ENCODE results near the gene PRSS16. TPM values are rescaled to one million over a fixed set of nuclear protein-coding genes. Genes with fewer than 3 reads are reported as not detected.

Gene PRSS16
- total and polyA plus RNA-seq, 2 experiments from 2014 or later, result 8.7 to 11.8 TPM

- ATAC-seq, result peak; percentile 65
- no peak overlapping the region for H3K27ac ChIP-seq (ENCODE audit: low read depth)
- peaks cover 38% of the 10 kb centered on the region for H3K27me3 ChIP-seq (ENCODE audit: insufficient read depth)
- TF ChIP-seq POLR2AphosphoS5 (IDR thresholded peaks at IDR 0.05; ENCODE audit: low read depth) (no peak), EZH2phosphoT487 (IDR thresholded peaks at IDR 0.05; ENCODE audit: unreplicated experiment) (no peak), ZNF331 (CRISPR knock-in tag; IDR thresholded peaks at IDR 0.05; ENCODE audit: low read depth) (no peak), CREB1 (CRISPR knock-in tag; IDR thresholded peaks at IDR 0.05; ENCODE audit: low read depth) (no peak), EZH2 (IDR thresholded peaks at IDR 0.05; ENCODE audit: low read depth, unreplicated experiment) (no peak), NANOG (IDR thresholded peaks at IDR 0.05; ENCODE audit: borderline replicate concordance) (no peak), JUNB (IDR thresholded peaks at IDR 0.05; ENCODE audit: unreplicated experiment) (no peak), ZNF114 (CRISPR knock-in tag; IDR thresholded peaks at IDR 0.05) (no peak), STAT1 (IDR thresholded peaks at IDR 0.05; ENCODE audit: unreplicated experiment) (no peak)
- TF ChIP-seq, protein P1, sequence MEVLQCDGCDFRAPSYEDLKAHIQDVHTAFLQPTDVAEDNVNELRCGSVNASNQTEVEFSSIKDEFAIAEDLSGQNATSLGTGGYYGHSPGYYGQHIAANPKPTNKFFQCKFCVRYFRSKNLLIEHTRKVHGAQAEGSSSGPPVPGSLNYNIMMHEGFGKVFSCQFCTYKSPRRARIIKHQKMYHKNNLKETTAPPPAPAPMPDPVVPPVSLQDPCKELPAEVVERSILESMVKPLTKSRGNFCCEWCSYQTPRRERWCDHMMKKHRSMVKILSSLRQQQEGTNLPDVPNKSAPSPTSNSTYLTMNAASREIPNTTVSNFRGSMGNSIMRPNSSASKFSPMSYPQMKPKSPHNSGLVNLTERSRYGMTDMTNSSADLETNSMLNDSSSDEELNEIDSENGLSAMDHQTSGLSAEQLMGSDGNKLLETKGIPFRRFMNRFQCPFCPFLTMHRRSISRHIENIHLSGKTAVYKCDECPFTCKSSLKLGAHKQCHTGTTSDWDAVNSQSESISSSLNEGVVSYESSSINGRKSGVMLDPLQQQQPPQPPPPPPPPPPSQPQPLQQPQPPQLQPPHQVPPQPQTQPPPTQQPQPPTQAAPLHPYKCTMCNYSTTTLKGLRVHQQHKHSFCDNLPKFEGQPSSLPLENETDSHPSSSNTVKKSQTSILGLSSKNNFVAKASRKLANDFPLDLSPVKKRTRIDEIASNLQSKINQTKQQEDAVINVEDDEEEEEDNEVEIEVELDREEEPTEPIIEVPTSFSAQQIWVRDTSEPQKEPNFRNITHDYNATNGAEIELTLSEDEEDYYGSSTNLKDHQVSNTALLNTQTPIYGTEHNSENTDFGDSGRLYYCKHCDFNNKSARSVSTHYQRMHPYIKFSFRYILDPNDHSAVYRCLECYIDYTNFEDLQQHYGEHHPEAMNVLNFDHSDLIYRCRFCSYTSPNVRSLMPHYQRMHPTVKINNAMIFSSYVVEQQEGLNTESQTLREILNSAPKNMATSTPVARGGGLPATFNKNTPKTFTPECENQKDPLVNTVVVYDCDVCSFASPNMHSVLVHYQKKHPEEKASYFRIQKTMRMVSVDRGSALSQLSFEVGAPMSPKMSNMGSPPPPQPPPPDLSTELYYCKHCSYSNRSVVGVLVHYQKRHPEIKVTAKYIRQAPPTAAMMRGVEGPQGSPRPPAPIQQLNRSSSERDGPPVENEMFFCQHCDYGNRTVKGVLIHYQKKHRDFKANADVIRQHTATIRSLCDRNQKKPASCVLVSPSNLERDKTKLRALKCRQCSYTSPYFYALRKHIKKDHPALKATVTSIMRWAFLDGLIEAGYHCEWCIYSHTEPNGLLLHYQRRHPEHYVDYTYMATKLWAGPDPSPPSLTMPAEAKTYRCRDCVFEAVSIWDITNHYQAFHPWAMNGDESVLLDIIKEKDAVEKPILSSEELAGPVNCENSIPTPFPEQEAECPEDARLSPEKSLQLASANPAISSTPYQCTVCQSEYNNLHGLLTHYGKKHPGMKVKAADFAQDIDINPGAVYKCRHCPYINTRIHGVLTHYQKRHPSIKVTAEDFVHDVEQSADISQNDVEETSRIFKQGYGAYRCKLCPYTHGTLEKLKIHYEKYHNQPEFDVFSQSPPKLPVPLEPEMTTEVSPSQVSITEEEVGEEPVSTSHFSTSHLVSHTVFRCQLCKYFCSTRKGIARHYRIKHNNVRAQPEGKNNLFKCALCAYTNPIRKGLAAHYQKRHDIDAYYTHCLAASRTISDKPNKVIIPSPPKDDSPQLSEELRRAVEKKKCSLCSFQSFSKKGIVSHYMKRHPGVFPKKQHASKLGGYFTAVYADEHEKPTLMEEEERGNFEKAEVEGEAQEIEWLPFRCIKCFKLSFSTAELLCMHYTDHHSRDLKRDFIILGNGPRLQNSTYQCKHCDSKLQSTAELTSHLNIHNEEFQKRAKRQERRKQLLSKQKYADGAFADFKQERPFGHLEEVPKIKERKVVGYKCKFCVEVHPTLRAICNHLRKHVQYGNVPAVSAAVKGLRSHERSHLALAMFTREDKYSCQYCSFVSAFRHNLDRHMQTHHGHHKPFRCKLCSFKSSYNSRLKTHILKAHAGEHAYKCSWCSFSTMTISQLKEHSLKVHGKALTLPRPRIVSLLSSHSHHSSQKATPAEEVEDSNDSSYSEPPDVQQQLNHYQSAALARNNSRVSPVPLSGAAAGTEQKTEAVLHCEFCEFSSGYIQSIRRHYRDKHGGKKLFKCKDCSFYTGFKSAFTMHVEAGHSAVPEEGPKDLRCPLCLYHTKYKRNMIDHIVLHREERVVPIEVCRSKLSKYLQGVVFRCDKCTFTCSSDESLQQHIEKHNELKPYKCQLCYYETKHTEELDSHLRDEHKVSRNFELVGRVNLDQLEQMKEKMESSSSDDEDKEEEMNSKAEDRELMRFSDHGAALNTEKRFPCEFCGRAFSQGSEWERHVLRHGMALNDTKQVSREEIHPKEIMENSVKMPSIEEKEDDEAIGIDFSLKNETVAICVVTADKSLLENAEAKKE (CRISPR knock-in tag; IDR thresholded peaks at IDR 0.05), result no peak
- TF ChIP-seq, protein P2, sequence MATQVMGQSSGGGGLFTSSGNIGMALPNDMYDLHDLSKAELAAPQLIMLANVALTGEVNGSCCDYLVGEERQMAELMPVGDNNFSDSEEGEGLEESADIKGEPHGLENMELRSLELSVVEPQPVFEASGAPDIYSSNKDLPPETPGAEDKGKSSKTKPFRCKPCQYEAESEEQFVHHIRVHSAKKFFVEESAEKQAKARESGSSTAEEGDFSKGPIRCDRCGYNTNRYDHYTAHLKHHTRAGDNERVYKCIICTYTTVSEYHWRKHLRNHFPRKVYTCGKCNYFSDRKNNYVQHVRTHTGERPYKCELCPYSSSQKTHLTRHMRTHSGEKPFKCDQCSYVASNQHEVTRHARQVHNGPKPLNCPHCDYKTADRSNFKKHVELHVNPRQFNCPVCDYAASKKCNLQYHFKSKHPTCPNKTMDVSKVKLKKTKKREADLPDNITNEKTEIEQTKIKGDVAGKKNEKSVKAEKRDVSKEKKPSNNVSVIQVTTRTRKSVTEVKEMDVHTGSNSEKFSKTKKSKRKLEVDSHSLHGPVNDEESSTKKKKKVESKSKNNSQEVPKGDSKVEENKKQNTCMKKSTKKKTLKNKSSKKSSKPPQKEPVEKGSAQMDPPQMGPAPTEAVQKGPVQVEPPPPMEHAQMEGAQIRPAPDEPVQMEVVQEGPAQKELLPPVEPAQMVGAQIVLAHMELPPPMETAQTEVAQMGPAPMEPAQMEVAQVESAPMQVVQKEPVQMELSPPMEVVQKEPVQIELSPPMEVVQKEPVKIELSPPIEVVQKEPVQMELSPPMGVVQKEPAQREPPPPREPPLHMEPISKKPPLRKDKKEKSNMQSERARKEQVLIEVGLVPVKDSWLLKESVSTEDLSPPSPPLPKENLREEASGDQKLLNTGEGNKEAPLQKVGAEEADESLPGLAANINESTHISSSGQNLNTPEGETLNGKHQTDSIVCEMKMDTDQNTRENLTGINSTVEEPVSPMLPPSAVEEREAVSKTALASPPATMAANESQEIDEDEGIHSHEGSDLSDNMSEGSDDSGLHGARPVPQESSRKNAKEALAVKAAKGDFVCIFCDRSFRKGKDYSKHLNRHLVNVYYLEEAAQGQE (IDR thresholded peaks at IDR 0.05; ENCODE audit: unreplicated experiment), result no peak
- TF ChIP-seq, protein P3, sequence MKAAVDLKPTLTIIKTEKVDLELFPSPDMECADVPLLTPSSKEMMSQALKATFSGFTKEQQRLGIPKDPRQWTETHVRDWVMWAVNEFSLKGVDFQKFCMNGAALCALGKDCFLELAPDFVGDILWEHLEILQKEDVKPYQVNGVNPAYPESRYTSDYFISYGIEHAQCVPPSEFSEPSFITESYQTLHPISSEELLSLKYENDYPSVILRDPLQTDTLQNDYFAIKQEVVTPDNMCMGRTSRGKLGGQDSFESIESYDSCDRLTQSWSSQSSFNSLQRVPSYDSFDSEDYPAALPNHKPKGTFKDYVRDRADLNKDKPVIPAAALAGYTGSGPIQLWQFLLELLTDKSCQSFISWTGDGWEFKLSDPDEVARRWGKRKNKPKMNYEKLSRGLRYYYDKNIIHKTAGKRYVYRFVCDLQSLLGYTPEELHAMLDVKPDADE (IDR thresholded peaks at IDR 0.05), result no peak
- TF ChIP-seq, protein P4, sequence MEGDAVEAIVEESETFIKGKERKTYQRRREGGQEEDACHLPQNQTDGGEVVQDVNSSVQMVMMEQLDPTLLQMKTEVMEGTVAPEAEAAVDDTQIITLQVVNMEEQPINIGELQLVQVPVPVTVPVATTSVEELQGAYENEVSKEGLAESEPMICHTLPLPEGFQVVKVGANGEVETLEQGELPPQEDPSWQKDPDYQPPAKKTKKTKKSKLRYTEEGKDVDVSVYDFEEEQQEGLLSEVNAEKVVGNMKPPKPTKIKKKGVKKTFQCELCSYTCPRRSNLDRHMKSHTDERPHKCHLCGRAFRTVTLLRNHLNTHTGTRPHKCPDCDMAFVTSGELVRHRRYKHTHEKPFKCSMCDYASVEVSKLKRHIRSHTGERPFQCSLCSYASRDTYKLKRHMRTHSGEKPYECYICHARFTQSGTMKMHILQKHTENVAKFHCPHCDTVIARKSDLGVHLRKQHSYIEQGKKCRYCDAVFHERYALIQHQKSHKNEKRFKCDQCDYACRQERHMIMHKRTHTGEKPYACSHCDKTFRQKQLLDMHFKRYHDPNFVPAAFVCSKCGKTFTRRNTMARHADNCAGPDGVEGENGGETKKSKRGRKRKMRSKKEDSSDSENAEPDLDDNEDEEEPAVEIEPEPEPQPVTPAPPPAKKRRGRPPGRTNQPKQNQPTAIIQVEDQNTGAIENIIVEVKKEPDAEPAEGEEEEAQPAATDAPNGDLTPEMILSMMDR (conservative IDR thresholded peaks at IDR 0.05; ENCODE audit: low read depth in 2 of 2), result no peak
- no peaks in the 10 kb centered on the region for H4K20me1 ChIP-seq (replicated peaks; ENCODE audit: insufficient read depth)
- peak; percentile 90 for DNase-seq (ENCODE audit: low spot score)
- no peaks in the 10 kb centered on the region for H3K9me2 ChIP-seq (ENCODE audit: insufficient read depth)
- peaks cover 4% of the 10 kb centered on the region; the same call in 1 of the 2 replicates for H3F3A ChIP-seq (replicated peaks; ENCODE audit: low read depth)
- H3K4me1 Mint-ChIP-seq, result peaks cover 15% of the 10 kb centered on the region
- H3K4me3 Mint-ChIP-seq, result peak overlapping the region; percentile 88
- peak overlapping the region; percentile 89 for H3K4me3 ChIP-seq
- H3K36me3 Mint-ChIP-seq (ENCODE audit: low read depth), result no peaks in the 10 kb centered on the region
- H3K27ac Mint-ChIP-seq, result no peak overlapping the region
- peak overlapping the region; percentile 99 for H3K4me2 ChIP-seq
- peaks cover 13% of the 10 kb centered on the region; the same call in 2 of the 3 replicates for H3K9me3 Mint-ChIP-seq
- peaks cover 11% of the 10 kb centered on the region for H3K4me1 ChIP-seq (ENCODE audit: insufficient read depth)
- H3K36me3 ChIP-seq (ENCODE audit: insufficient read depth), result no peaks in the 10 kb centered on the region
- peak overlapping the region; percentile 97 for H2AFZ ChIP-seq
- peaks cover 37% of the 10 kb centered on the region for H3K27me3 Mint-ChIP-seq (ENCODE audit: insufficient read depth, low read depth, poor library complexity)
- H3K79me2 ChIP-seq (replicated peaks; ENCODE audit: insufficient read depth), result no peaks in the 10 kb centered on the region
Measured at GRCh38 chr6:27296106-27296783, 48.7 kb downstream of the PRSS16 start.
